GM12892 (cell line): ENCODE data around the gene TAF5.

ENCODE experiments used
- POLR2A ChIP-seq: IDR thresholded peaks from 2 replicates; pipeline ENCODE4 v1.6.1; 2011; ENCODE audit warnings: low read depth, low read length, control low read depth
- POLR2AphosphoS5 ChIP-seq: IDR thresholded peaks from 2 replicates; pipeline ENCODE4 v1.6.1; 2011; ENCODE audit warnings: low read depth, low read length, control low read depth
- TAF1 ChIP-seq: IDR thresholded peaks from 2 replicates; pipeline ENCODE4 v1.6.1; 2011; ENCODE audit warnings: low read depth, mild to moderate bottlenecking, control low read depth, low read length, borderline replicate concordance

DNA sequence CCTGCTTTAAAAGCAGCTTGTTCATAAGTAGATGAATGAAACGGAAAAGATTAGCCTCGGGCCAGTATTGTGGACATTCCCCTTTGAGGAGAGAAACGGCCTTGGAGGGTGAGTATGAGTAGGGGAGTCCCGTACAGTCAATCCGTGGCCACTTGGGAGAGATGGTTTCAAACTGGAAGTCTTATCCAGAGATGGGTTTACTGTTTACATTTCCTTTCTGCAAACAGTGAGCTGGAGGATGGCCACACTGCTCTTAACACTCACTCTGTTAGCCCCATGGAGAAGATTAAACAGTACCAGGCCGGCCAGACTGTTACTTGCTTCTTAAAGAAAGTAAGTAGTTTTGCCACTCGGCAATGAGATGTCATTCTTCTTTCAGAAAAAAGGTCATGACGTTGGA is 64.1 kb downstream of the TAF5 start:
- TF ChIP-seq POLR2AphosphoS5 (no peak), POLR2A (no peak), TAF1 (no peak)
